ENCODE results near the gene MYL6B.
"Not testable (repeated sequence)": the region's sequence is repeated elsewhere in the genome, so short reads cannot be mapped to it uniquely, and the experiment has no call there.

The MYL6B gene

GRCh38 chr12:56178347-56178746 lies 26.0 kb downstream of the MYL6B start:
- DNase-seq: no peak

GRCh38 chr12:56186957-56187356 lies 34.6 kb downstream of the MYL6B start:
- peak in 1 of 2 experiments; percentile 9 for DNase-seq

GRCh38 chr12:56188131-56188777 lies 35.9 kb downstream of the MYL6B start:
- no peak for DNase-seq

GRCh38 chr12:56188778-56189098 lies 36.4 kb downstream of the MYL6B start:
- DNase-seq: no peak

GRCh38 chr12:56189099-56189917 lies 36.9 kb downstream of the MYL6B start, which contains the start of gene SMARCC2:
TSS of gene SMARCC2 (minus strand) at chr12:56189483. CDS start at chr12:56189461, 22 bp downstream.
- peak; percentile 74 to 79 for DNase-seq

DNA sequence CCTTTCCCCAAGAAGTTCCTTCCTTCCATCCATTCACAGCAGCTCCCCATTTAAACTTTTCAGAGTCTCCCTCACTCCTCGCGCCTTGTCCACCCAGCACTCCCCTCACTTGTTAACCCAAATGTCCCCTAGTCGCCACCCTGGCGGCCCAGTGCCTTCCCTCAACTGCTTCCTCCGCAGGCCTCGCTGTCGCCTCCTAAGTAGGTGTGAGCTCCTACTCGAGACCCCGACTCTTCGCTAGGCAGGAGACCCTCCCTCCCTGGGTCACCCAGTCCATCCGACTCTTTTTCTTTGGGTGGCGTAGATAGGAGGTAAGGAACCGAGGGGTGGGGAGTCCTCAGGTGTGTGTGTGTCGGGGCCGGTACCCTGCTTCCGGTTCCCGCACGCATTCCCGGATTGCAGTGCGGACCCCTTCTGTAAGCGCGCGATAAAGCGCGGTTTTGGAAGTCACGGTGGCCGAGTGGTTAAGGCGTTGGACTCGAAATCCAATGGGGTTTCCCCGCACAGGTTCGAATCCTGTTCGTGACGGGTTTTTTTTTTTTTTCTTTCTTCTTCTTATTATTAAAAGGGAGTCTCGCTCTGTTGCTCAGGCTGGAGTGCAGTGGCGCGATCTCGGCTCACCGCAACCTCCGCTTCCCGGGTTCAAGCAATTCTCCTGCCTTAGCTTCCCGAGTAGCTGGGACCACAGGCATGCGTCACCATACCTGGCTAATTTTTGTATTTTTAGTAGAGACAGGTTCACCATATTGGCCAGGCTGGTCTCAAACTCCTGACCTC lies 37.7 kb downstream of the MYL6B start:
- peak; percentile 41 to 52 for DNase-seq

DNA sequence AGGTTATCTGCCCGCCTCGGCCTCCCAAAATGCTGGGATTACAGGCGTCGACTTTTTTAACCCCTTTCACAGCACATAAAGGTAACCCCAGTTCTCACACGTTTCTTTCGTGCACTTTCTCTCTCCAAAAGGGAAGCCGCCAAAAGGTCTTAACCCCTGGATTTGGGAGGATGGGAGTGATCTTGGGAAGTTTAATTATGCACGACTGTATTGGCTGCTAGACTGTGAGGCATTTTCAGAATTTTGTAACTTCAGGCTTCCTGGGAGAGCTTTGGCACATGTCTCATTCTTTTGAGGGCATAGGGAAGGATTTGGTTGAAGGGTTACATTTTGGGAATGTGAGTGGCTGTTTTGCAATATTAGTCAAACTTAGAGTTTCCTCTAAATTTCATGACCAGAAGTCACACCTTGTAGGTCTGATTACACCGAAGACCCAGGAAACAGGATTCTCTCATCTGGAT lies 38.3 kb downstream of the MYL6B start:
- DNase-seq: no peak

- DNase-seq: no peak
Observed at GRCh38 chr12:56192582-56192981, 40.2 kb downstream of the MYL6B start.

GRCh38 chr12:56193025-56193578 lies 40.7 kb downstream of the MYL6B start:
- DNase-seq: peak; percentile 86 to 89

GRCh38 chr12:56196818-56197550 lies 44.6 kb downstream of the MYL6B start:
- not testable (repeated sequence) for DNase-seq

DNA sequence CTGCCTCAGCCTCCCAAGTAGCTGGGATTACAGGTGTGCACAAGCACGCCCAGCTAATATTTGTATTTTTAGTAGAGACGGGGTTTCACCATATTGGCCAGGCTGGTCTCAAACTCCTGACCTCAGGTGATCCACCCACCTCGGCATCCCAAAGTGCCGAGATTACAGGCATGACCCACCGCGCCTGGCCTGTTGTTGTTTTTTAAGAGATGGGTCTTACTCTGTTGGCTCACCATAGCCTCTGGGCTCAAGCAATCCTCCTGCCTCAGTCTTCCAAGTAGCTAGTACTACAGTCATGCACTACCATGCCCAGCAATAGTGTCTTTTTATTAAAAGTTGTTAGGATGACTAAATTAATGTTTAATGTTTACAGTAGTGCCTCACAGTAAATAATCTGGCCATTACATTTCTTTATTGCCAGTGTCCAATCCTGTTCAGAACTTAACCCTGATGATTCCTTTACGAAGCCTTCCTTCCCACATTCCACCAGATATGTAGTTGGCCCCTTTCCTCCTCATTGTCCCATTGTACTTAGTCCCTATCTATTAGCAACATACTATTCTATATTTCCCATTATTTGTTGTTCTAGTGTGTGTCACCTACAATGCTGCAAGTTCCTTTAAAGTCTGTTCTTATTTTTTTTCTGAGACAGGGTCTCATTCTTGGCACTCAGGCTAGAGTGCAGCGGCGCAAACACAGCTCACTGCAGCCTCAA lies 45.7 kb downstream of the MYL6B start:
- DNase-seq: no peak

GRCh38 chr12:56198836-56199235 lies 46.4 kb downstream of the MYL6B start:
- DNase-seq: no peak

- no peak for DNase-seq
Observed at GRCh38 chr12:56202366-56202765, 50.0 kb downstream of the MYL6B start.

GRCh38 chr12:56202838-56203237 lies 50.5 kb downstream of the MYL6B start:
- no peak for DNase-seq

GRCh38 chr12:56204275-56204674 lies 51.9 kb downstream of the MYL6B start:
- DNase-seq: no peak

GRCh38 chr12:56205445-56205844 lies 53.1 kb downstream of the MYL6B start:
- peak; percentile 18 to 27 for DNase-seq

GRCh38 chr12:56206452-56207166 lies 54.2 kb downstream of the MYL6B start:
- DNase-seq: peak; percentile 45 to 49

Data from AML-193 (cell line).